ENCODE data around the gene PPP1R18.
"Not testable (repeated sequence)": the region's sequence is repeated elsewhere in the genome, so short reads cannot be mapped to it uniquely, and the experiment has no call there.

Gene PPP1R18

GRCh38 chr6:30688569-30688968, 2.1 kb upstream of the PPP1R18 start:
- peak in 1 of 2 donors; percentile 45 for DNase-seq

- DNase-seq, result no peak
Measured at GRCh38 chr6:30687659-30688431, 1.4 kb upstream of the PPP1R18 start.

- peak; percentile 79 to 90 for DNase-seq
Measured at GRCh38 chr6:30686908-30687658, 638 bp upstream of the PPP1R18 start.

- DNase-seq, result no peak
Measured at GRCh38 chr6:30685157-30686008, 1.1 kb downstream of the PPP1R18 start.

GRCh38 chr6:30684386-30685156, 1.9 kb downstream of the PPP1R18 start:
- DNase-seq, result peak; percentile 58 to 61

- DNase-seq, result no peak
Measured at GRCh38 chr6:30683980-30684338, 2.5 kb downstream of the PPP1R18 start.

- DNase-seq, result no peak
Measured at GRCh38 chr6:30683183-30683979, 3.1 kb downstream of the PPP1R18 start.

GRCh38 chr6:30682143-30683117, 4.0 kb downstream of the PPP1R18 start:
- peak; percentile 88 to 92 for DNase-seq

- no peak for DNase-seq
Measured at GRCh38 chr6:30681766-30682142, 4.7 kb downstream of the PPP1R18 start.

GRCh38 chr6:30679765-30680535, 6.5 kb downstream of the PPP1R18 start:
- DNase-seq, result no peak

- DNase-seq, result peak; percentile 91 to 92
Measured at GRCh38 chr6:30678964-30679726, 7.3 kb downstream of the PPP1R18 start.

- DNase-seq, result no peak
Measured at GRCh38 chr6:30676660-30677285, 9.7 kb downstream of the PPP1R18 start.

- DNase-seq, result peak; percentile 91 to 94
Measured at GRCh38 chr6:30672445-30673253, 13.8 kb downstream of the PPP1R18 start, which contains the start of gene DHX16. TSS of gene DHX16 (minus strand) at chr6:30673006. CDS start at chr6:30672841, 165 bp downstream.

GRCh38 chr6:30670760-30671527, 15.5 kb downstream of the PPP1R18 start:
- DNase-seq, result no peak

- not testable (repeated sequence) for DNase-seq
Measured at GRCh38 chr6:30666300-30666699, 20.1 kb downstream of the PPP1R18 start.

GRCh38 chr6:30664994-30665767, 21.3 kb downstream of the PPP1R18 start:
- no peak for DNase-seq
